Measurements from ENCODE around the gene UBAC2. TPM values are rescaled to one million over a fixed set of nuclear protein-coding genes. Genes with fewer than 3 reads are reported as not detected.

Gene UBAC2
- total and polyA plus RNA-seq, 4 experiments from 2014 or later = 88.4 to 161 (median 101) TPM

GRCh38 chr13:99363949-99364348 is 163.3 kb downstream of the UBAC2 start:
- H3K4me3 Mint-ChIP-seq = peak overlapping the region in 6 of 8 donors; percentile 20 to 63 (median 44)
- ChIA-PET POLR2A (ENCODE audit: partially characterized antibody) (no interaction called here), CTCF (ENCODE audit: partially characterized antibody) (no interaction called here)
- peaks cover 0 to 4% (median 0%) of the 10 kb centered on the region in 8 donors for H3K9me3 Mint-ChIP-seq
- no peaks in the 10 kb centered on the region for H3K27me3 Mint-ChIP-seq
- Histone ChIP-seq H3K9me3 (ENCODE audit: control insufficient read depth in 1 of 2, low read length in 2 of 2) (no peaks in the 10 kb centered on the region), H3K36me3 (ENCODE audit: insufficient read depth, low read length) (no peaks in the 10 kb centered on the region), H3K4me3 (ENCODE audit: low read length in 2 of 2) (no peak overlapping the region), H3K27me3 (ENCODE audit: insufficient read depth, low read length) (no peaks in the 10 kb centered on the region), H3K4me1 (ENCODE audit: insufficient read depth, low read length) (peaks cover 97% of the 10 kb centered on the region), H3K27ac (ENCODE audit: low read depth, low read length) (no peak overlapping the region)
- no peak for DNase-seq
- peaks cover 30 to 48% of the 10 kb centered on the region in 2 donors for H3K36me3 Mint-ChIP-seq
- peak overlapping the region; percentile 88 to 97 (median 95) for H3K27ac Mint-ChIP-seq
- intact Hi-C loops (cut with micrococcal nuclease) = loop anchor here (5.0 kb wide), 1 partner anchor 162 kb away; the partner anchor contains the start of gene UBAC2
- peaks cover 79 to 99% (median 86%) of the 10 kb centered on the region in 4 donors for H3K4me1 Mint-ChIP-seq

- peak overlapping the region in 1 of 2 donors; percentile 22 for H3K4me3 ChIP-seq (ENCODE audit: low read length in 2 of 2)
- peaks cover 98% of the 10 kb centered on the region for H3K4me1 ChIP-seq (ENCODE audit: insufficient read depth, low read length)
- H3K9me3 ChIP-seq (ENCODE audit: control insufficient read depth in 1 of 2, low read length in 2 of 2) = no peaks in the 10 kb centered on the region
- Mint-ChIP-seq H3K27ac (peak overlapping the region; percentile 96 to 98 (median 97)), H3K9me3 (peaks cover 0 to 3% (median 0%) of the 10 kb centered on the region in 8 donors), H3K27me3 (no peaks in the 10 kb centered on the region), H3K4me3 (peak overlapping the region; percentile 41 to 93 (median 78)), H3K4me1 (peaks cover 73 to 98% (median 85%) of the 10 kb centered on the region in 4 donors), H3K36me3 (peaks cover 42 to 49% of the 10 kb centered on the region in 2 donors)
- intact Hi-C loops (cut with micrococcal nuclease) = loop anchor here (2.0 kb wide), 2 partner anchors 14 to 60 kb away; partner anchors contain the start of gene GPR183
- H3K36me3 ChIP-seq (ENCODE audit: insufficient read depth, low read length) = no peaks in the 10 kb centered on the region
- DNase-seq = no peak
- POLR2A ChIA-PET (ENCODE audit: partially characterized antibody) = interaction anchor here (0.9 to 14.0 kb wide), 24 partner anchors 7 to 166 kb away, joined by 3 to 361 read pairs (median 8); partner anchors contain the start of genes GPR183 and UBAC2
- no peaks in the 10 kb centered on the region for H3K27me3 ChIP-seq (ENCODE audit: insufficient read depth, low read length)
- peak overlapping the region; percentile 70 for H3K27ac ChIP-seq (ENCODE audit: low read depth, low read length)
- CTCF ChIA-PET (ENCODE audit: partially characterized antibody) = interaction anchor here (0.6 to 3.9 kb wide), 24 partner anchors 8 to 190 kb away, joined by 3 to 44 read pairs (median 5); no protein-coding TSS in a partner anchor
Measured at GRCh38 chr13:99366075-99366987, 165.7 kb downstream of the UBAC2 start.

- DNase-seq = peak in 2 of 5 donors; percentile 47 to 59
- Histone ChIP-seq H3K4me1 (ENCODE audit: insufficient read depth, low read length) (peaks cover 98% of the 10 kb centered on the region), H3K9me3 (ENCODE audit: control insufficient read depth in 1 of 2, low read length in 2 of 2) (no peaks in the 10 kb centered on the region), H3K27ac (ENCODE audit: low read depth, low read length) (peak overlapping the region; percentile 70), H3K27me3 (ENCODE audit: insufficient read depth, low read length) (no peaks in the 10 kb centered on the region), H3K36me3 (ENCODE audit: insufficient read depth, low read length) (no peaks in the 10 kb centered on the region), H3K4me3 (ENCODE audit: low read length in 2 of 2) (peak overlapping the region in 1 of 2 donors; percentile 22)
- ChIA-PET POLR2A (ENCODE audit: partially characterized antibody) (interaction anchor here (0.6 to 14.0 kb wide), 22 partner anchors 8 to 290 kb away, joined by 3 to 361 read pairs (median 10); partner anchors contain the start of gene GPR183), CTCF (ENCODE audit: partially characterized antibody) (interaction anchor here (0.6 to 3.9 kb wide), 24 partner anchors 9 to 191 kb away, joined by 3 to 44 read pairs (median 6); no protein-coding TSS in a partner anchor)
- H3K4me3 Mint-ChIP-seq = peak overlapping the region; percentile 68 to 93 (median 82)
- intact Hi-C loops (cut with micrococcal nuclease) = loop anchor here (2.0 kb wide), 2 partner anchors 14 to 60 kb away; partner anchors contain the start of gene GPR183
- no peaks in the 10 kb centered on the region for H3K27me3 Mint-ChIP-seq
- H3K4me1 Mint-ChIP-seq = peaks cover 71 to 97% (median 85%) of the 10 kb centered on the region in 4 donors
- peaks cover 43 to 52% of the 10 kb centered on the region in 2 donors for H3K36me3 Mint-ChIP-seq
- peak overlapping the region; percentile 96 to 98 (median 97) for H3K27ac Mint-ChIP-seq
- peaks cover 0 to 3% (median 0%) of the 10 kb centered on the region in 8 donors for H3K9me3 Mint-ChIP-seq
Measured at GRCh38 chr13:99367106-99367616, 166.5 kb downstream of the UBAC2 start.

DNA sequence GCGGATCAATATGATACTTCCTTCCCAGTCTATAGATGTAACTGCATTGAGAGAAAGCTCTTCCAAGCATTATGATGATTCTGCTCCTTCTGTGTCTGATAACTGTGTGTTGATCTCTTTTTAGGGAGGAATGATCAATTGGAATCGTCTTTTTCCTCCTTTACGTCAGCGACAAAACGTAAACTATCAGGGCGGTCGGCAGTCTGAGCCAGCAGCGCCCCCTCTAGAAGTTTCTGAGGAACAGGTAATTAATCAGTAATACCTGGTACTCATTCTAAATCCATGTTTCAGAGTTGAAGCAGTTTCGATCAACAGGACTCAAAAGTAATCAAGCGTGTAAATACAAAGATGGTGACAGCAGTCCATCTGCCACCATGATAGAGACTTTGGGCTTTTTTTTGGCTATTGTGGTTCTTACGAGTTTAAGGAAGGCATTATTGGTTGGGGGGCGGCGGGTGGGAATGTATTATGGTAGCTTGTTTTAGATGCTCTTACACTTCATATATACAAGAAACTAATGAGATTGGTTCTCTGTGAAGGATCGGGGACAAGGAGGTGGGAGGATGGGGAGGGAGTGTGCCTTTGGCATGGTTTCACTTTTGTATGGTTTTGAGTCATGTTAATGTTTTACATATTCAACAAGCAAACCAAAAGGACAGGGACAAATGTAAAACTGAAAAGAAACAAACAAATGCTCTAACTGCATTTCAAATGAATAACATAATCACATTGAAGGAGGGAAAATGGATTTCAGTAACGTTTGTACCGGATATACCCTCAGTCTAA is 167.2 kb downstream of the UBAC2 start:
- peaks cover 97% of the 10 kb centered on the region for H3K4me1 ChIP-seq (ENCODE audit: insufficient read depth, low read length)
- peak overlapping the region in 1 of 2 donors; percentile 22 for H3K4me3 ChIP-seq (ENCODE audit: low read length in 2 of 2)
- H3K9me3 Mint-ChIP-seq = peaks cover 0 to 5% (median 0%) of the 10 kb centered on the region in 8 donors

GRCh38 chr13:99370481-99371275 is 170.0 kb downstream of the UBAC2 start:
- intact Hi-C loops (cut with micrococcal nuclease) = no loop called here
- H3K27ac Mint-ChIP-seq = peak overlapping the region; percentile 91 to 98 (median 96)
- H3K27me3 ChIP-seq (ENCODE audit: insufficient read depth, low read length) = no peaks in the 10 kb centered on the region

More for the DNA sequence above, 167.2 kb downstream of the UBAC2 start:
- DNase-seq = peak in 3 of 5 donors; percentile 46 to 52 (median 46)
- no peaks in the 10 kb centered on the region for H3K27me3 Mint-ChIP-seq
- peaks cover 68 to 96% (median 85%) of the 10 kb centered on the region in 4 donors for H3K4me1 Mint-ChIP-seq
- Histone ChIP-seq H3K9me3 (ENCODE audit: control insufficient read depth in 1 of 2, low read length in 2 of 2) (no peaks in the 10 kb centered on the region), H3K27ac (ENCODE audit: low read depth, low read length) (peak overlapping the region; percentile 70), H3K27me3 (ENCODE audit: insufficient read depth, low read length) (no peaks in the 10 kb centered on the region), H3K36me3 (ENCODE audit: insufficient read depth, low read length) (no peaks in the 10 kb centered on the region)
- peaks cover 47 to 51% of the 10 kb centered on the region in 2 donors for H3K36me3 Mint-ChIP-seq
- H3K4me3 Mint-ChIP-seq = peak overlapping the region; percentile 68 to 93 (median 82)
- H3K27ac Mint-ChIP-seq = peak overlapping the region; percentile 96 to 98 (median 97)
- intact Hi-C loops (cut with micrococcal nuclease) = loop anchor here (2.0 kb wide), 2 partner anchors 15 to 61 kb away; partner anchors contain the start of gene GPR183
- POLR2A ChIA-PET (ENCODE audit: partially characterized antibody) = interaction anchor here (0.6 to 14.0 kb wide), 21 partner anchors 9 to 289 kb away, joined by 3 to 361 read pairs (median 11); partner anchors contain the start of gene GPR183
- CTCF ChIA-PET (ENCODE audit: partially characterized antibody) = interaction anchor here (0.8 to 3.9 kb wide), 22 partner anchors 12 to 191 kb away, joined by 3 to 44 read pairs (median 6); no protein-coding TSS in a partner anchor

More at GRCh38 chr13:99370481-99371275, 170.0 kb downstream of the UBAC2 start:
- H3K4me1 Mint-ChIP-seq = peaks cover 69 to 96% (median 85%) of the 10 kb centered on the region in 4 donors
- peak overlapping the region; percentile 53 to 82 (median 64) for H3K4me3 Mint-ChIP-seq
- H3K36me3 ChIP-seq (ENCODE audit: insufficient read depth, low read length) = no peaks in the 10 kb centered on the region
- peaks cover 0 to 3% (median 0%) of the 10 kb centered on the region in 8 donors for H3K9me3 Mint-ChIP-seq
- no peaks in the 10 kb centered on the region for H3K27me3 Mint-ChIP-seq
- peaks cover 61 to 65% of the 10 kb centered on the region in 2 donors for H3K36me3 Mint-ChIP-seq
- no peaks in the 10 kb centered on the region for H3K9me3 ChIP-seq (ENCODE audit: control insufficient read depth in 1 of 2, low read length in 2 of 2)
- POLR2A ChIA-PET (ENCODE audit: partially characterized antibody) = interaction anchor here (0.6 to 14.0 kb wide), 9 partner anchors 9 to 101 kb away, joined by 3 to 361 read pairs (median 4); partner anchors contain the start of gene GPR183
- H3K4me1 ChIP-seq (ENCODE audit: insufficient read depth, low read length) = peaks cover 96% of the 10 kb centered on the region
- no peak overlapping the region for H3K4me3 ChIP-seq (ENCODE audit: low read length in 2 of 2)
- no peak for DNase-seq
- CTCF ChIA-PET (ENCODE audit: partially characterized antibody) = interaction anchor here (0.9 to 10.7 kb wide), 6 partner anchors 10 to 101 kb away, joined by 3 to 67 read pairs (median 6); no protein-coding TSS in a partner anchor
- H3K27ac ChIP-seq (ENCODE audit: low read depth, low read length) = peak overlapping the region; percentile 38

Data from CD4-positive, alpha-beta memory T cell (primary cell).